Neural crest cell (in vitro differentiated cells): Measurements from ENCODE around the gene SLC38A11. TPM values are rescaled to one million over a fixed set of nuclear protein-coding genes. Genes with fewer than 3 reads are reported as not detected.

ENCODE experiments used
- DNase-seq: peaks from one replicate; pipeline ENCODE4 v3.0.0; 2021; ENCODE audit warnings: low read depth, mixed read lengths, low spot score
- H3K27ac Mint-ChIP-seq: one replicate; pipeline ENCODE4 v1.8.0; 2021; ENCODE audit warnings: mild to moderate bottlenecking, mixed read lengths; ENCODE audit not compliant: unreplicated experiment
- H3K27me3 Mint-ChIP-seq: 2 replicates; pipeline ENCODE4 v1.8.0; 2021; ENCODE audit warnings: low read depth, mild to moderate bottlenecking, mixed read lengths
- H3K36me3 Mint-ChIP-seq: 2 replicates; pipeline ENCODE4 v1.8.0; 2021; ENCODE audit warnings: low read depth, mild to moderate bottlenecking, mixed read lengths
- H3K4me1 Mint-ChIP-seq: 2 replicates; pipeline ENCODE4 v1.8.0; 2021; ENCODE audit warnings: mixed read lengths
- H3K4me3 Mint-ChIP-seq: one replicate; pipeline ENCODE4 v1.8.0; 2021; ENCODE audit warnings: mild to moderate bottlenecking, mixed read lengths
- H3K9me3 Mint-ChIP-seq: 2 replicates; pipeline ENCODE4 v1.8.0; 2021; ENCODE audit warnings: mixed read lengths
- CTCF ChIP-seq: fragments of 200-600 bp; sonication (generic); conservative IDR thresholded peaks from 2 replicates; pipeline ENCODE4 v1.5.0; 2021; ENCODE audit warnings: antibody characterized with exemption, mild to moderate bottlenecking
- total RNA-seq: library from RNA; stranded (reverse); gene quantifications from 2 replicates; pipeline ENCODE4 v1.2.1, GENCODE V29; 2021

The SLC38A11 gene
- total RNA-seq, 1 donor from 2014 or later, result not detected

DNA sequence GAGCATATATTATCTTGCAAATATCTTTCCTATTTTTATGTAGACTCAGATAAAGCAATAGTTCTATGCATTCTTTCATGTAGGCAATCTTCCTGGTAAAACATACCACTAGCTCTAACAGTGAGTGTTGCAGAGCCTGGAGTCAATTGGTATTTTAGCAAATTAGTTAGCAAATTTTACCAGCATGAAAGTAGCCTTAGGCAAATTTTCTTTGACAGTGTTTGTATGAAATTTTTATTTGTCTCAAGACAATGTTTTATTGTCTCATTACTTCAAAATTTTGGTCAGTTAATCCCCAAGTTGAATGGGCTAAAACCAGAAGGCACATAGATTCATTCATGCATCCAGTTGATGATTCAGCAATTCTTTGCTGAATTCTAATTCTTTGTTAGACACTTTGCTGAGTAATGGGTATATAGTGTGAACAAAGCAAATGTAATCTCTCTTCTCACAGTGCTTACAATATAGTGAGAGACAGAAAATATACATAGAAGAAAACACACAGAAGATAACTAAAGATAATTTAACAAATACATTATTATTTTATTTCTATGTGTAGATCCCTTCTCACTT, 27.1 kb downstream of the SLC38A11 start:
- no peaks in the 10 kb centered on the region for H3K27me3 Mint-ChIP-seq
- TF ChIP-seq CTCF, result no peak
- peak overlapping the region; percentile 27 for H3K27ac Mint-ChIP-seq
- no peaks in the 10 kb centered on the region for H3K4me1 Mint-ChIP-seq
- no peak overlapping the region for H3K4me3 Mint-ChIP-seq
- peaks cover 12% of the 10 kb centered on the region for H3K9me3 Mint-ChIP-seq
- peaks cover 14% of the 10 kb centered on the region for H3K36me3 Mint-ChIP-seq
- no peak for DNase-seq

GRCh38 chr2:164922134-164922533, 33.2 kb downstream of the SLC38A11 start:
- Mint-ChIP-seq H3K4me1 (peaks cover 20% of the 10 kb centered on the region), H3K27ac (peak overlapping the region; percentile 97), H3K4me3 (peak overlapping the region; percentile 7), H3K36me3 (no peaks in the 10 kb centered on the region), H3K9me3 (no peaks in the 10 kb centered on the region), H3K27me3 (no peaks in the 10 kb centered on the region)
- TF ChIP-seq CTCF, result no peak
- DNase-seq, result no peak

DNA sequence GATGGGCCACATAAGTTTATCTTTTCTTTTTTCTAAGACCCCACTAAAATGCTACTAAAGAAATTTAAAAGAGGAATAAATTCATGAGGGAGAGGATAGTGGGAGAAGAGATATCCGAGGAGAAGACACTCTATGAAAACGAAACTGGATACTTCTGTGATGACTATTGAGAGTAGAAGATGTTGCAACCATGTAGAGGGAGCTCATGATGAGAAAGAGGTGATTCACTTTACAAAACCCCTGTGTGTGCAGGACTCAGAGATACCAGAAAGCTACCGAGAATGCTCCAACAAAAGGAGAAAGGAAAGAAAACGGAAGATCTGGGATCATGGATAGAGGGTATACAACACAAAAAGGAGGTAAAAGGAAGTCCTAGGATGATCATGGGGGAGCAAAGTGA, 34.9 kb downstream of the SLC38A11 start:
- H3K9me3 Mint-ChIP-seq, result no peaks in the 10 kb centered on the region
- peak overlapping the region; percentile 5 for H3K27ac Mint-ChIP-seq
- no peaks in the 10 kb centered on the region for H3K27me3 Mint-ChIP-seq
- DNase-seq, result no peak
- no peak for TF ChIP-seq CTCF
- H3K4me3 Mint-ChIP-seq, result no peak overlapping the region
- H3K4me1 Mint-ChIP-seq, result peaks cover 22% of the 10 kb centered on the region
- no peaks in the 10 kb centered on the region for H3K36me3 Mint-ChIP-seq

DNA sequence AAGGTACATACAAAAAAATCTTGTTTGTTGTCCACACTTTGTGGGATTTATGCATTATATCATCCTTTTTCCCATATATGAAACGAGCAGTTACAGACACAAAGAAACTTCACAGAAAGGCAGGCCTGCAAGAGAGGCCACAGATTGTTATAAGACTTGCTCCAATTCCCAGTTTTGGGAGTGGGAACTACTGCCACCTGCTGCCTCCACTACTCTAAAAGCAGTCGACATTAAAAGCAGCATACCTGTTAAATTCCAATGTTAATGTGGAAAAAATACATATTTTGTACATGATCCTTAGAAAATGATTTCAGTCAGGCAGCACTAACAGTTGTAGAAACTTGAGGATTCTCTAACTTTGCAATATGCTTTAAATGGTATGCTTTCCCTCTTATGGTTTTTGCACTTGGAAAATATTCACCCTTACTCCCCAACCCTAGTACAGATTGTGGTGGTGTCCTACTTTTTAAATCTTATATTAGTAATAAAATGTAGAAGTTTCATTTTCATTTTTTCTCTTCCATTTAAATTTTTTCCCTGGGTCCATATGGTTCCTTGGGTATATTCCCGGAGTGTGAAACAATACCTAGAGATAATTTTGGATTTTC, 37.9 kb downstream of the SLC38A11 start:
- no peak overlapping the region for H3K4me3 Mint-ChIP-seq
- H3K36me3 Mint-ChIP-seq, result no peaks in the 10 kb centered on the region
- peaks cover 26% of the 10 kb centered on the region for H3K4me1 Mint-ChIP-seq
- no peaks in the 10 kb centered on the region for H3K27me3 Mint-ChIP-seq
- TF ChIP-seq CTCF, result peak; percentile 66
- no peak overlapping the region for H3K27ac Mint-ChIP-seq
- no peaks in the 10 kb centered on the region for H3K9me3 Mint-ChIP-seq
- DNase-seq, result no peak

DNA sequence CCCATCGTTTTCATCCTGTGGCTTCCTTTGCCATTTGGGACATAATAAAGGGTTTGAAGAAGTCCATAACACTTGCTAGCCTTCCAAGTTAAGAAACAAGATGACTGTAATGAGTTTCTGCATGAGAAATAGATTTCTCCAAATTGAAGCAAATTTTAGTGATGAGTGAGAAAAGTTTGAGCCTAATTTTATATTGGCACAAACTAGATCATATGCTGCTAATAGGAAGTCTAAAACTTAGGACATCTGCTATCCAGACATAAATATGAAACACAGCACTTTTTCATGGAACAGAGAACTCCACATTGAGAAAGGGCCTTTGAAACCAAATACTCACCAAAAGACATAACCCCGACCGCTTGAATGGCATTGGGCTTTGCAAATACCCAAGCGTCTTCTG, 39.8 kb downstream of the SLC38A11 start:
- Mint-ChIP-seq H3K9me3 (no peaks in the 10 kb centered on the region), H3K27ac (no peak overlapping the region), H3K4me1 (peaks cover 17% of the 10 kb centered on the region), H3K4me3 (no peak overlapping the region), H3K36me3 (no peaks in the 10 kb centered on the region), H3K27me3 (no peaks in the 10 kb centered on the region)
- DNase-seq, result no peak
- TF ChIP-seq CTCF, result no peak
